ENCODE measurements around the gene ZFHX2. TPM values are rescaled to one million over a fixed set of nuclear protein-coding genes. Genes with fewer than 3 reads are reported as not detected.

ZFHX2 gene
- polyA plus RNA-seq, 1 donor (not counting 4 experiments of a cell fraction or from before 2014, with no cell fraction given): 0.18 TPM

DNA sequence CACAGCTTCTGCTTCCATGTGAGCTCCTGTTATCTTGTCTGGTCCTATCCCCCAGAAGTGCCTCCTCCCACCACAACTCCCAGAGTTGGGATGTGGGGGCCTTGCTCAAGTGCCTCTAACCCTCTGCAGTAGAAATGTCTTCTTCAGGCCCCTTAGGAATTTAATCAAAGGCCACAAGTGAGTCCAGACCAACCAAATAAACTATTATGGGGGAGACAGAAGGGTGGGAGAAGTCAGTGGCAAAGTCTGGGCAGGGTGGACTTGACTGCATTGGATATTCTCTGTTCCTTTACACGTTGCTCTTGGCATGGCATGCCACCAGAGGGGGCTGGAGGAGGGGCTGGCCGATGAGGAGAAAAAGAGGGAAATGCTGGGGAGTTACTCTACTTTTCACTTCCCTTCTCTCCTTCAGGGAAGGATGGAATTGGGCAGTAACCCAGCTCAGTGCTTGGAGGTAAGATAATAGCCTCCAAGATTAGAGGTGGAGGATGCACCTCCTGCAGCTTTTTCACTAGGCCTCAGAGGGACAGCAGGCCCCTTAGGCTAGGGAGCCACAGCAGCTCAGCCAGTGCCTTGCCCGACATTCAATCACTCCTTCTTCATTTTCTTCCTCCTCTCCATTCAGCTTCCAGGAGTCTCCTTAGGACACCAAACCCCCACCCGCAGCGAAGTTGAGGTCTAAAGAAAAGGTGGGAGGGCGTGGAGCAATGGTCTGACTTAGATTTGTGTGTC lies 17.2 kb upstream of the ZFHX2 start:
- Histone ChIP-seq H3K27ac (ENCODE audit: control insufficient read depth, insufficient read depth, low read length) (no peak overlapping the region), H3K4me2 (ENCODE audit: control insufficient read depth, extremely low read depth, insufficient read depth, low read depth, low read length) (no peak overlapping the region), H2AFZ (ENCODE audit: control insufficient read depth, low read length) (no peak overlapping the region), H3K36me3 (ENCODE audit: control insufficient read depth in 2 of 2, extremely low read depth in 1 of 2, insufficient read depth in 2 of 2, low read length in 2 of 2) (peaks cover 18 to 21% of the 10 kb centered on the region in 2 experiments), H3K79me2 (ENCODE audit: control insufficient read depth, insufficient read depth, low read length) (peaks cover 21% of the 10 kb centered on the region), H4K20me1 (ENCODE audit: control insufficient read depth, extremely low read depth, insufficient read depth, low read length) (no peaks in the 10 kb centered on the region), H3K4me3 (ENCODE audit: control insufficient read depth in 2 of 3, extremely low read depth in 1 of 3, insufficient read depth in 2 of 3, low read depth in 1 of 3, low read length in 3 of 3) (no peak overlapping the region), H3K9me1 (ENCODE audit: control insufficient read depth, extremely low read depth, insufficient read depth, low read length) (no peaks in the 10 kb centered on the region), H3K27me3 (ENCODE audit: control insufficient read depth, extremely low read depth, insufficient read depth, low read length) (no peaks in the 10 kb centered on the region), H3K9me3 (ENCODE audit: control insufficient read depth, low read depth, low read length) (no peaks in the 10 kb centered on the region), H3K4me1 (ENCODE audit: control insufficient read depth, extremely low read depth, insufficient read depth, low read length) (peaks cover 26% of the 10 kb centered on the region), H3K9ac (ENCODE audit: control insufficient read depth, extremely low read depth, insufficient read depth, low read length) (no peak overlapping the region)
- DNase-seq (ENCODE audit: low read depth, low spot score) (no peak), FAIRE-seq (no peak)
- TF ChIP-seq EZH2 (IDR thresholded peaks at IDR 0.05; ENCODE audit: low read length): no peak
- TF ChIP-seq, protein P1, sequence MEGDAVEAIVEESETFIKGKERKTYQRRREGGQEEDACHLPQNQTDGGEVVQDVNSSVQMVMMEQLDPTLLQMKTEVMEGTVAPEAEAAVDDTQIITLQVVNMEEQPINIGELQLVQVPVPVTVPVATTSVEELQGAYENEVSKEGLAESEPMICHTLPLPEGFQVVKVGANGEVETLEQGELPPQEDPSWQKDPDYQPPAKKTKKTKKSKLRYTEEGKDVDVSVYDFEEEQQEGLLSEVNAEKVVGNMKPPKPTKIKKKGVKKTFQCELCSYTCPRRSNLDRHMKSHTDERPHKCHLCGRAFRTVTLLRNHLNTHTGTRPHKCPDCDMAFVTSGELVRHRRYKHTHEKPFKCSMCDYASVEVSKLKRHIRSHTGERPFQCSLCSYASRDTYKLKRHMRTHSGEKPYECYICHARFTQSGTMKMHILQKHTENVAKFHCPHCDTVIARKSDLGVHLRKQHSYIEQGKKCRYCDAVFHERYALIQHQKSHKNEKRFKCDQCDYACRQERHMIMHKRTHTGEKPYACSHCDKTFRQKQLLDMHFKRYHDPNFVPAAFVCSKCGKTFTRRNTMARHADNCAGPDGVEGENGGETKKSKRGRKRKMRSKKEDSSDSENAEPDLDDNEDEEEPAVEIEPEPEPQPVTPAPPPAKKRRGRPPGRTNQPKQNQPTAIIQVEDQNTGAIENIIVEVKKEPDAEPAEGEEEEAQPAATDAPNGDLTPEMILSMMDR (optimal IDR thresholded peaks at IDR 0.05 in 1 of 3, IDR thresholded peaks at IDR 0.05 in 1 of 3, conservative IDR thresholded peaks at IDR 0.05 in 1 of 3; ENCODE audit: extremely low read depth in 1 of 3, insufficient read depth in 2 of 3, low read length in 3 of 3): peak in 2 of 3 experiments; percentile 17 to 30
- dilution Hi-C loops (cut with MboI; ENCODE audit: extremely low pct_ligation_motif_present, low sequenced_read_pairs): no loop called here

DNA sequence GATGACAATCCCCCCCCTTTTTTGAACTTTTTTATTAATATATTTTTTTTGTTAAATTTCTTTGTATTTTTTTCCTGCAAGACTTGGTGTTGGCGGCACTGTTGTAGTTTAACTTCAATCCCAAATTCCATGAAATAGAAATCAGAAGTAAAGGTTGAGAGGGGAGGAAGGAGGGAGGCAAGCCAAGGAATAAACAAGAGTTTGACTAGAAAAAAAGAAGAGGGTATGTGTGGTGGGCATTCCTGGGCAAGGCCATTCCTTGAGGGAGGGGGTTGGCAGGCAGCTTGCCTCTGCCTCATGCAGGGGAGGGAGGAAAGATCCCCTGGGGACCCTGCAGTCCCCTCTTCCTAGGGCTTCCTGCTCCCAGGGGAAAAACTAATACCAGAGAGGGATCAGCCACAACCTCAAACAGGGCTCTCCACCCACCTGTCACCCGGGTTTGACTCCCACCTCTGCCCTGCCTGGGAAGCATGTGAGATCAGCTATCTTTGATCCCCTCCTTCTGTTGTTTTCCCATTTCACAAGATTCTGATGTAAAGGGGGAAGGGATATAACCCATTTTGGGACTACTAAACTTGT lies 16.5 kb upstream of the ZFHX2 start:
- Histone ChIP-seq H3K4me2 (ENCODE audit: control insufficient read depth, extremely low read depth, insufficient read depth, low read depth, low read length) (peak overlapping the region; percentile 97), H3K79me2 (ENCODE audit: control insufficient read depth, insufficient read depth, low read length) (peaks cover 21% of the 10 kb centered on the region), H3K36me3 (ENCODE audit: control insufficient read depth in 2 of 2, extremely low read depth in 1 of 2, insufficient read depth in 2 of 2, low read length in 2 of 2) (peaks cover 24 to 27% of the 10 kb centered on the region in 2 experiments), H4K20me1 (ENCODE audit: control insufficient read depth, extremely low read depth, insufficient read depth, low read length) (no peaks in the 10 kb centered on the region), H3K27me3 (ENCODE audit: control insufficient read depth, extremely low read depth, insufficient read depth, low read length) (no peaks in the 10 kb centered on the region), H3K9me1 (ENCODE audit: control insufficient read depth, extremely low read depth, insufficient read depth, low read length) (no peaks in the 10 kb centered on the region), H3K9ac (ENCODE audit: control insufficient read depth, extremely low read depth, insufficient read depth, low read length) (peak overlapping the region; percentile 88), H3K27ac (ENCODE audit: control insufficient read depth, insufficient read depth, low read length) (peak overlapping the region; percentile 72), H3K4me1 (ENCODE audit: control insufficient read depth, extremely low read depth, insufficient read depth, low read length) (peaks cover 26% of the 10 kb centered on the region), H2AFZ (ENCODE audit: control insufficient read depth, low read length) (no peak overlapping the region), H3K4me3 (ENCODE audit: control insufficient read depth in 2 of 3, extremely low read depth in 1 of 3, insufficient read depth in 2 of 3, low read depth in 1 of 3, low read length in 3 of 3) (peak overlapping the region in 2 of 3 experiments; percentile 92 to 93), H3K9me3 (ENCODE audit: control insufficient read depth, low read depth, low read length) (no peaks in the 10 kb centered on the region)
- FAIRE-seq (no peak), DNase-seq (ENCODE audit: low read depth, low spot score) (no peak)
- TF ChIP-seq, protein P1 (optimal IDR thresholded peaks at IDR 0.05 in 1 of 3, IDR thresholded peaks at IDR 0.05 in 1 of 3, conservative IDR thresholded peaks at IDR 0.05 in 1 of 3; ENCODE audit: extremely low read depth in 1 of 3, insufficient read depth in 2 of 3, low read length in 3 of 3): no peak
- no peak for TF ChIP-seq EZH2 (IDR thresholded peaks at IDR 0.05; ENCODE audit: low read length)
- dilution Hi-C loops (cut with MboI; ENCODE audit: extremely low pct_ligation_motif_present, low sequenced_read_pairs): no loop called here
